HL-60 (cell line): ENCODE results near the gene SCN4A.

ENCODE experiments used
- DNase-seq, 2 experiments: peaks; one replicate each; pipeline ENCODE4 v3.0.0-alpha.2; 2010 to 2020; ENCODE audit warnings: low read depth in 1 of 2, low spot score in 1 of 2
- H3K27ac ChIP-seq: fragments of 250-450 bp; sonication (Bioruptor Pico); replicated peaks from 2 replicates; pipeline ENCODE4 v1.5.1; 2020; ENCODE audit warnings: mild to moderate bottlenecking, moderate library complexity
- H3K27me3 ChIP-seq: fragments of 250-450 bp; sonication (Bioruptor Pico); 2 replicates; pipeline ENCODE4 v1.5.1; 2021; ENCODE audit warnings: mild to moderate bottlenecking, moderate library complexity; ENCODE audit not compliant: insufficient read depth, poor library complexity, severe bottlenecking
- H3K4me3 ChIP-seq: replicated peaks from 2 replicates; pipeline ENCODE4 v1.5.1; 2011; ENCODE audit warnings: mild to moderate bottlenecking, control low read depth, low read length; ENCODE audit not compliant: insufficient read depth
- CTCF ChIP-seq: IDR thresholded peaks from one replicate; pipeline ENCODE4 v1.5.1; 2011; ENCODE audit warnings: low read length, control low read depth, inconsistent platforms; ENCODE audit not compliant: insufficient read depth
- GABPA ChIP-seq: IDR thresholded peaks from 2 replicates; pipeline ENCODE4 v1.6.1; 2012; ENCODE audit warnings: low read depth
- POLR2AphosphoS5 ChIP-seq: IDR thresholded peaks from 2 replicates; pipeline ENCODE4 v1.6.1; 2012; ENCODE audit warnings: low read depth
- REST ChIP-seq: IDR thresholded peaks from 2 replicates; pipeline ENCODE4 v1.6.1; 2012; ENCODE audit warnings: low read depth; ENCODE audit not compliant: insufficient replicate concordance
- SPI1 ChIP-seq: IDR thresholded peaks from 2 replicates; pipeline ENCODE4 v1.6.1; 2012; ENCODE audit warnings: low read depth, mild to moderate bottlenecking, borderline replicate concordance

Gene SCN4A

GRCh38 chr17:63944736-63945499, 27.8 kb downstream of the SCN4A start:
- DNase-seq: no peak
- Histone ChIP-seq H3K27ac (no peak overlapping the region), H3K4me3 (no peak overlapping the region), H3K27me3 (no peaks in the 10 kb centered on the region)
- TF ChIP-seq POLR2AphosphoS5 (no peak), GABPA (no peak), CTCF (no peak), SPI1 (no peak), REST (no peak)

- no peak for DNase-seq
- TF ChIP-seq SPI1 (no peak), POLR2AphosphoS5 (no peak), REST (no peak)
- Histone ChIP-seq H3K27me3 (no peaks in the 10 kb centered on the region), H3K4me3 (no peak overlapping the region), H3K27ac (no peak overlapping the region)
These were observed 29.0 kb downstream of the SCN4A start for GRCh38 chr17:63943745-63944144.

GRCh38 chr17:63942309-63942985, 30.3 kb downstream of the SCN4A start:
- TF ChIP-seq POLR2AphosphoS5 (no peak), SPI1 (no peak), GABPA (no peak), CTCF (no peak), REST (no peak)
- DNase-seq: no peak
- Histone ChIP-seq H3K4me3 (no peak overlapping the region), H3K27me3 (no peaks in the 10 kb centered on the region), H3K27ac (no peak overlapping the region)
